GM21360 (cell line): Measurements from ENCODE around the gene NUTF2.

Experiments
- ATAC-seq: cut with Tn5 transposase; IDR thresholded peaks from one replicate; pipeline ENCODE4 v1.9.1; 2021; ENCODE audit warnings: mild to moderate bottlenecking, moderate library complexity; ENCODE audit not compliant: unreplicated experiment

The NUTF2 gene

GRCh38 chr16:67917140-67917851 is 70.6 kb downstream of the NUTF2 start:
- no peak for ATAC-seq

GRCh38 chr16:67917852-67918236 is 71.1 kb downstream of the NUTF2 start:
- no peak for ATAC-seq

DNA sequence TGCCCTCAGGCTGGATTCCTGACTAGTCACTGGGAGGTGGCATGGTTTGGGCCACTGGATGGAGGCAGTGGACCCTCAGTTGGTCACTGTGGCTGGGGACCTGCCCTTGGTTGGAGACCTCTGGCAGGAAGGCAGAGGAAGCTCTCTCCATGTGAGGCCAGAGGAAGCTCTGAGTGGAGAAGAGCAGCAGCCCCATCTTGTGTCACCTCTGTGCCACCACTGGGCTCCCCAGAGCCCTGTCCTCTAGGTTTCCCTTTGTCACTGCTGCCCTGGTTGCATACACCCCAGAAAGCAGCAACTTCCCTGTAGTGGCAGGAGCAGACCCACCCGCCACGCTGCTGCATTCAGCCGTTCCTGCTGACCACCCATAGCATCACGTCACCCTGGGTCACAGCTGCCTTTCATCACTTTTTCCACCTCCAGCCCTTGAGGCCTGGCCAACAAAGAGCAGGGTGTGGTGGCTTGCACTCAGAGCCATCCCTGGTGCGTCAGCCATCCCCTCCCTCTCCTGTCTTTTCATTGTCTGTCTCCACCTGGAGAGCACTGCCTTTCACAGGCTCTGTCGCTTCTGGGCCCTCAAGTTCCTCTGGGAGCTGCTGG is 73.0 kb downstream of the NUTF2 start:
- ATAC-seq = no peak
